HG03108 (cell line): ENCODE data around the gene IQCE.
"Not testable (repeated sequence)": the region's sequence is repeated elsewhere in the genome, so short reads cannot be mapped to it uniquely, and the experiment has no call there.

Source experiments
- ATAC-seq: cut with Tn5 transposase; IDR thresholded peaks from one replicate; pipeline ENCODE4 v1.9.1; 2021; ENCODE audit warnings: moderate library complexity; ENCODE audit not compliant: unreplicated experiment

Gene IQCE

GRCh38 chr7:2553108-2553507 lies 5.7 kb upstream of the IQCE start:
- ATAC-seq, result no peak

GRCh38 chr7:2553831-2554581 lies 4.8 kb upstream of the IQCE start:
- no peak for ATAC-seq

DNA sequence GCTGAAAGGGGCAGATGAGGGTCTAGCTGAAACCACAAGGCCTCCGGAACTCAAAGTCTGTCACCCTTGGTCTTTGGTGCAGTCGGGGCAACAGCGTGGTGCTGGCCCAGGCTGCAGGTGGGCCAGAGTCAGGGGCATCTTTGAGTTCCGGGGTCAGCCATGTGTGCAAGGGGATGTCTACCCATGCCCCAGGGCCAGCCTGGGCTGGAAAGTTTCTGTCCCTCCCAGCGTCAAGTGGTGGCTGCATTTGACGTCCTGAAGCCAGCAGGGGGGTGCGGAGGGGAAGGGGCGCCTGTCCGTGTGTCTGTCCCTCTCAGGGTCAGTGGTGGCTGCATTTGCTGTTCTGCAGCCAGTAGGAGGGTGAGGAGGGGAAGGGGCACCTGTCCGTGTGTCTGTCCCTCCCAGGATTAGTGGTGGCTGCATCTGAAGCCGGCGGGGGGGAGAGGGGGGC lies 4.1 kb upstream of the IQCE start:
- ATAC-seq, result no peak

GRCh38 chr7:2555121-2556052 lies 3.4 kb upstream of the IQCE start, which contains the start of gene BRAT1:
Gene BRAT1 (minus strand): TSS chr7:2555524. CDS start chr7:2554431, 1,093 bp downstream.
- peak; percentile 63 for ATAC-seq

DNA sequence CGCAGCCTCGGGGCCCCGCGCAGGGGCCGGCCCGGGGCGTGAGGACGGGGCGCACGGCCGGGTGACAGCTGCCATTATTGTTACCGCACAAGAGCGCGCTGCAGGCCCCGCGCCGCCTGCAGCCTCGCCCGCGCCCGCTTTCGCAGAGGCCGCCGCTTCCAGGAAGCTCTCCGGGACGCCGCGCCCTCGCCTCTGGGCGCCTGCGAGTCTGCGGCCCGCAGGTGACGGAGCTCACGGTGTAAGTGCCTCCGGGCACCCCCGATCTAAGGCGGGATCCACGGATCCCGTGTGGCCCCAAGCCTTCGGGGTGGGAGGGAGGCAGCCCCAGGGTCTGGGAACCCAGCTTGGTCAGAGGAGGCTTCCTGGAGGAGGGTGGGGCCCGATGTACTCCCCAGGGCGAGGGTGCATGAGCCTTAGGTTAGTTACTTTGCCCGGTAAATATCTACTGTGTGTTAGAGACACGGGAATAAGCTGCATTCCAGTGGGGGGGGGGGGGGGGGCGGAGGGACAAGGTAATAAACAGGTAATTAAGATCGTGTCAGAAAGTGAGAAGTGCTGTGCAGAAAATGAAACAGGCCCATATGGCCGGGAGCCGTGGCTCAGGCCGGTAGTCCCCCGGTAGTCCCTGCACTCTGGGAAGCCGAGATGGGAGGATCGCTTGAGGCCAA lies 638 bp downstream of the IQCE start:
- peak; percentile 9 for ATAC-seq

DNA sequence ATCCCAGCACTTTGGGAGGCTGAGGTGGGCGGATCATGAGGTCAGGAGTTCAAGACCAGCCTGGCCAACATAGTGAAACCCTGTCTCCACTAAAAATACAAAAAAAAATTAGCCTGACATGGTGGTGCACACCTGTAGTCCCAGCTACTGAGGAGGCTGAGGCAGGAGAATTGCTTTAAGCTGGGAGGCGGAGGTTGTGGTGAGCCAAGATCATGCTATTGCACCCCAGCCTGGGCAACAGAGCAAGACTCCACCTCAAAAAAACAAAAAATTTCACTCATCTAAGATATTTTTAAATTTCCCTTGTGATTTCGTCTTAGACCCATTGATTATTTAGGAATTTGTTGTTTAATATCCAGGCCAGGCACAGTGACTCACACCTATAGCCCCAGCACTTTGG lies 5.2 kb downstream of the IQCE start:
- ATAC-seq, result not testable (repeated sequence)

DNA sequence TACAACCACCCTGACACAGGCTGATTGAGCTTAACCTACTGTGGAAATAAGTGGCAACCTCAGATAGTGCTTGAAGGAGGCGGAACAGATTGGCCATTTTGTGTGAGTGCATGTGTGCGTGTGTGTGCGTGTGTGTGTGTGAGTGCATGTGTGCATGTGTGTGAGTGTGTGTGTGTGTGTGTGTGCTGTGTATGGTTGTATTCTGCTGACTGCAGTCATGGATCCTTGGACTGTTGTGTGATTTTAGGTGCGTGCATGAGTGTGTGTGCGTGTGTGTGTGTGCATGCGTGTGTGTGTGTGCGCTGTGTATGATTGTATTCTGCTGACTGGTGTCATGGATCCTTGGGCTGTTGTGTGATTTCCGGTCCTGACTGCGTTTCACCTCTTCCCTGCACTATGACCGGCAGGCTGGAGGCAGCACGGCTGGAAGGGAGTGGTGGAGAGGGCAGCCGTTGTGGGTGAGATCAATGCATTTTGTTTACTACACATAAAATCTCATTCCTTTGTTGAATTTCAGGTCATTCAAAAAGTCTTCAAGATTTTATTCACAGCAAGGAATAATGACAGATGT lies 6.3 kb downstream of the IQCE start:
- ATAC-seq, result no peak

GRCh38 chr7:2566348-2566889 lies 7.6 kb downstream of the IQCE start:
- ATAC-seq, result peak; percentile 28

GRCh38 chr7:2566890-2567678 lies 8.3 kb downstream of the IQCE start:
- ATAC-seq, result peak; percentile 72

DNA sequence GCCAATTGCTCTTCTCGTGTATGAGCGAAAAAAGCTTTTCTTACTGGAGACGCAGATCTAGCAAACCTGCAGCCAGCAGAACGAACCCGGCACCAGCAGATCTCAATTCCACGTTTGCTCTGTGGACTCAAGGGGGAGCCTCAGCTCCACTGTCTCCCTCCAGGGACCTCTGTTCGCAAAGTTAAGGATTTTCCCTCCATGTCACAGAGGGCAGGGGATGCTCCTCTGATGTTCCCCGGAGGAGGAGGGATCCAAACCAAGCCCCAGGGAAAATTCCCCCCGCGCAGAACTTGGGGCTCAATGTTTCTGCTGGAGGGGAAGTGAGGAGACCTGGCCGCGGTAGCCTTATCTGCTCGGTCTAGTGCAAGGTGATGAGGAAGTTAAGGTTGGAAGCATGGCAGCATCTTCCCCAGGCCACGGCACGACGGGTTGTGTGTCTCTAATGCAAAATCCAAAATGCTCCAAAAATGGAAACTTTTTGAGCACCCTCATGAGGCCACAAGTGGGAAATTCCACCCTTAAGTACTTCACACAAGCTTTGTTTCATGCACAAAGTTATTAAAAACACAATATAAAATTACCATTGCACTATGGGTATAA lies 9.0 kb downstream of the IQCE start:
- no peak for ATAC-seq

GRCh38 chr7:2568521-2569223 lies 9.9 kb downstream of the IQCE start:
- ATAC-seq, result no peak

DNA sequence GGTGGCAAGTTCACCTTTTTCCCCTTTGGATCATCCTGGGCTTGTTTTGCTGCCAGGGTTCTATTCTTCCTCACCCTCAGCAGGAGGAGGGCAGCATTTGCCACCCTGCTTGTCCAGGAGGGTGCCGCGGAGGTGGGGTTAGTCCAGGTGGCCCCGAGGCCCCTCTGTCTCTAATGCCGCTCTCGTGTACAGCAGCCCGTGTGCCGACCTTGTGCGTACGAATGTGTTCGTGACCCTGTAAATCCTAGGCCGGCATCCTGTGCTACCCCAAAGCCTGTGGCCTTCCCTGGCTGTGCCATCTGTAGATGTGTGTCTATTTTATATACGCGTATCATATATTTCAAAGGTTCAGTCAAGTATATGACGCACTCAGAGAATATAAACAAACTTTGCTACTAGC lies 10.6 kb downstream of the IQCE start:
- ATAC-seq, result no peak

GRCh38 chr7:2570021-2570420 lies 11.2 kb downstream of the IQCE start:
- ATAC-seq, result no peak

DNA sequence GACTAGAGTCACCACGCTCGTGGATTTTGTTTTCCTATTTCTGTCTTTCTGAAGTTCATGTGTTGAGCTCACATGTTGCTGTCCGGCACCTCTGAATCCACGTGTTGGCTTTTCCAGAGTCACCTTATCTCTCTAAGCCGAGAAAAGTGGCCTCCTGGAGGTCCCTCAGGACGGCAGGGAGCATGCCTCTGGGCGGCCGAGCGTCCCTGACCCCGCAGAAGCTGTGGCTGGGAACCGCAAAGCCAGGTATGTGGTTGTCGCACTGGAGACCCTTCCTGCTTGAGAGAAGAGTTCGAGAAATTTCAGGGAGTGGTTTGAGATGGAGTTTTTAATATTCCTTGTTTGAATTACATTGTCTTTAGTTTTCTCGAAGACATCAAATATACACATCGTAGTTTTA lies 12.6 kb downstream of the IQCE start:
- ATAC-seq, result no peak

DNA sequence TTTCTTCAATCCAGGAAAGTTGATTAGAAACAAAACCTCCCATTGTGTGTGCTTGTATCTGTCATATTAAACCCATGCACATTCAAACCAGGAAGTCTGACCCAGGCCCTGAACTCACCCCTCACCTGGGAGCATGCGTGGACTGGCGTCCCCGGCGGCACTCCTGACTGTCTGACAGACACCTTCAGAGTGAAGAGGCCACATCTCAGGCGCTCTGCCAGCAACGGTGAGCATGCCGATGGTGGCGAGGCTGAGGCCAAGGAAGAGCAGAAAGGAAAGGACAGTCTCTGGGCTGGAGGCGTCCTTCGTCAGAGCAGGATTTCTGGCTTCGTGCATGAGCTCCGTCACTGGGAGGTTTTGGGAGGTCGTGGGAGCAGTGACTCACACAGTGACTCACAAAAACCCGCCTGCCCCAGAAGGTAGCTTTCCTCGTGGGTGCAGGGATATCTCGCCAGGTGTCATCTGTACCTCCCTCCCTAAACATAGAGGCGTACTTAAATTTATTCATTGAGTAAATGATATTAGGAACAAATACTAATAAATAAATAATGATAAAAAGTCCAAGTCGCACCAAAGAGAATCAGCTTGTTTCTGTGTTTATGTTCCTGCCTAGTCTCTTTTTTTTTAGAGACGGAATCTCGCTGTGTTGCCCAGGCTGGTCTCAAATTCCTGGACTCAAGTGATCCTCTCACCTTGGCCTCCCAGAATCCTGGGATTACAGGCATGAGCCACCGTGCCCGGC lies 13.5 kb downstream of the IQCE start:
- ATAC-seq, result no peak

DNA sequence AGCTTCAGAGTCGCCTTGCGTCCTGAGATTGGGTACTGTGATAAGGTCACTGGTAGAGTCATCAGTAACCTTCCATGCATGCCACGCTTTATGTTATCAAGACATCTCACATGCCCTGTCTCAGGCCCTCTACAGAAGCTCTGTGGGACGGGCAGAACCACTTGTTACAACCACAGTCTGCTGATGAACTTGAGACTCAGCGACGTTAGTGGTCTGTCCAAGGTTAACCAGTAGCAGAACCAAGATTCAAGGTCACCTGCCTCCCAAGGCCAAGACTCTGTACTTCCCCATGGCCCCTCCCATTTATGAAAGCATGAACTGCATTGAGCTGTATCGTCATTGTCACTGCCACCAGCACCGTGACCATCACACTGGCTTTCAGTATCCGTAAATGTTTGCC lies 15.0 kb downstream of the IQCE start:
- no peak for ATAC-seq

DNA sequence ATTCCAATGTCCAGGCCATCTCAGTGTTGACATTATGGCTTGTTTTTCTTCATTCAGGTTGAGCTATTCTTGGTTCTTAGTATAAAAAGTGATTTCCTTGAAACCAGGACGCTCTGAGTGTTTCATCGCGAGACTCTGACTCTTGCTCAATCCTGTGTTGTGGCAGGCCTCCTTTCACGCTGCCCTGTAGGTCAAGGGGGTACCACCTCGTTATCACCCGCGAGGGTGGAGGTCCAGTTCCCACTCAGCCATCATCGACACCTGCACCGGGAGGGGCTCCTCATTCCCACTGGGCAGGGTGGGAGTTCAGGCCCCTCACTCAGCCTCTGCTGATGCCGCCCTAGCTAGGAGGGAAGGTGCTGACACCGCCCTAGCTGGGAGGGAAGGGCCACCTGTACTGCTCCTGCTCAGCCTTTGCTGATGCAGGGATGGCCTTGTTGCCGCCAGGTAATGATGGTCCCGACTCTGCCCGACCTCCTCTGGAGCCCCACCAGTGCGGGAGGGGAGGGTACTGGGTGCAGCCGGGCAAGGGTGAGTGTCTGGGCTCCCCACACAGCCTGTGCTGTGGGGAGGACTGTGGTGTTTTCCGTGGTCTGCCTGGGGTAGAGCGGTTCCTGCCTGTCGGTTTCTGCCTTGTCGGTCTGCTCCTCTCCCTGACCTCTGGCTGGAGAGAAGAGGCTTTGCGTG lies 16.4 kb downstream of the IQCE start:
- ATAC-seq, result no peak
